Astrocyte of the spinal cord (primary cell): Measurements from ENCODE around the gene ITGAV.

Experiments used
- DNase-seq: peaks from one replicate; pipeline ENCODE4 v3.0.0; 2011; ENCODE audit warnings: low read depth, low spot score
- H3K4me3 ChIP-seq: 2 replicates; pipeline ENCODE4 v1.5.1; 2011; ENCODE audit warnings: low read depth, mild to moderate bottlenecking, low read length, moderate library complexity
- CTCF ChIP-seq: IDR thresholded peaks from 2 replicates; pipeline ENCODE4 v1.5.1; 2012; ENCODE audit warnings: low read depth, mild to moderate bottlenecking, low read length, inconsistent platforms
- in situ Hi-C: cut with HindIII; loops from 2 replicates; pipeline ENCODE4 v1.10.0; 2017; ENCODE audit warnings: low sequenced_read_pairs

Gene ITGAV

GRCh38 chr2:186610785-186611184 lies 20.9 kb downstream of the ITGAV start:
- in situ Hi-C loops: no loop called here

DNA sequence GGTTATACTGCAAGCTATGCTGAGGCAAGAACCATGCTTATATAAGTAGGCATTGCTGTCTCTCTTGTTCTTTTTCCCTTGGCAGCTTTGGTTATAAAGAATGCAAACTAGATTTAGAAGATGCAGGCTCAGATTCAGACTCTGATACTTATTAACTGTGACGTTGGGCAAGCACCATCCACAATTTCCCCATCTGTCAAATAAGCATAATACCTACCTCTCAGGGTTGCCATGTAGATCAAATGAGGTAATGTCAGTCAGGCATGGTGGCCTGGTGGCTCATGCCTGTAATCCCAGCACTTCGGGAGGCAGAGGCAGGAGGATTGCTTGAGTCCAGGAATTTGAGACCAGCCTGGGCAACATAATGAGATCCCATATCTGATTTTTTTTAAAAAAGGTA lies 21.7 kb downstream of the ITGAV start:
- no peak for DNase-seq
- TF ChIP-seq CTCF: no peak
- no peak overlapping the region for H3K4me3 ChIP-seq
- in situ Hi-C loops: no loop called here

More at GRCh38 chr2:186610785-186611184, 20.9 kb downstream of the ITGAV start:
- DNase-seq: no peak
- TF ChIP-seq CTCF: no peak
- H3K4me3 ChIP-seq: no peak overlapping the region

DNA sequence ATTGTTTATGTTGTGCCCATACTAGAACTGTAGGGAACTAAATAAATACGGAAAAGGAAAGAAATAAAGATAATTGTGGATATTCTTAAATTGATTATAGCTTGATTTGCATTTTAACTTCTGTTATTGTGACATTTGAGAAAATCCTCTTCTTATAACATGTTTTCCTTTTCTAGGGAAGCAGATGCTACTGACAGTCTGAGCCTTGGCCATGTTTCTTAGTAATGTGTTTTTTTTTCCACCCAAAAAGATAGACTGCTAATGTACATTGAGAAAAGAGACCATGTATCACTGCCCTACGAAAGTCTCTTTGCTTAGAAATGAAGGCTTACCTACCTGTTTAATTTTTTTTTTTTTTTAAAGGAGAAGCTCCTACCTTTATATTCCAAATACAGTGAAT lies 22.2 kb downstream of the ITGAV start:
- no peak for TF ChIP-seq CTCF
- H3K4me3 ChIP-seq: no peak overlapping the region
- in situ Hi-C loops: no loop called here
- no peak for DNase-seq

DNA sequence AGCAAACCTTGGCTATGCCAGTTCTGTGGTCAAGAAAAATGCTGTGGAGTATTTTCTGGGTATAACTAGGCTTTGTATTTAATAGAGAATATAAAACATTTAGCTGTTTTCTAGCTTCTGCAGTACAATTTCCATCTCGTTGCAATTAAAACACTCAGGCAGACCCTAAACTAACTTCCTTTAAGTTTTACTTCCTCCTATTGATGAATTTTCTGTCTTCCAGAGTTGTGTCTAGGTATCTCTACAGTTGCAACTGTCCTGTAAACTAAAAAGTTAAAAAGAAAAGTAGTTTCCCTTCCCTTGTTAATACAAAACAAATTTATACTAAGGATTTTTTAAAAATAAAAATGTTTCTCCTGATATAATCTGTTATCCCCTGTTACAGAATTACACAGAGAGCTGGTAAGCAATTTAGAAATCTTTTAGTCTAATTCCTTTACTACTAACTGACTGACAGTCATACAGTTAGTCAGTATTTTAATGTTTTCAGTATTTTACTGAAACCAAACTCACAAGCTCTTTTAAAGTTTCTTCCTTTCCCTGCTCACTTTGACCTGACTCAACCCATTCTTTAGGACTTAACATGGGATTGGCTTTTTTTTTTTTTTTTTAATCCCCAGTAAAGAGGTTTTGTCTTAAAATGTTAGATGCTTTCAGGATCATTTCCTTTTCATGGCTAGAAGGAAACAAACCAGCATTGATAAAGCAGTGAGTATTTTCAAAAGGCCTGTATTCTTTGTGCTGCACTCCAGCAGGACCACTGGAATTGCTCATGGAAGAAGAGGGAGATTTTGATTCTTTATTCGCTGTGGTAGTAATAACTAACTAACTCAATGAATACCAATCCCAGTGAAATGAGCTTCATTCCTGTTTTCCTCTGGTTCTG lies 22.9 kb downstream of the ITGAV start:
- H3K4me3 ChIP-seq: no peak overlapping the region
- in situ Hi-C loops: no loop called here
- no peak for TF ChIP-seq CTCF
- no peak for DNase-seq

- no peak for TF ChIP-seq CTCF
- no peak overlapping the region for H3K4me3 ChIP-seq
- in situ Hi-C loops: no loop called here
- DNase-seq: no peak
These were observed 24.5 kb downstream of the ITGAV start for GRCh38 chr2:186614373-186614772.

GRCh38 chr2:186617148-186617547 lies 27.3 kb downstream of the ITGAV start:
- in situ Hi-C loops: no loop called here
- no peak overlapping the region for H3K4me3 ChIP-seq
- DNase-seq: no peak
- no peak for TF ChIP-seq CTCF
